ENCODE results near the gene PHLDA3.

PHLDA3 gene

DNA sequence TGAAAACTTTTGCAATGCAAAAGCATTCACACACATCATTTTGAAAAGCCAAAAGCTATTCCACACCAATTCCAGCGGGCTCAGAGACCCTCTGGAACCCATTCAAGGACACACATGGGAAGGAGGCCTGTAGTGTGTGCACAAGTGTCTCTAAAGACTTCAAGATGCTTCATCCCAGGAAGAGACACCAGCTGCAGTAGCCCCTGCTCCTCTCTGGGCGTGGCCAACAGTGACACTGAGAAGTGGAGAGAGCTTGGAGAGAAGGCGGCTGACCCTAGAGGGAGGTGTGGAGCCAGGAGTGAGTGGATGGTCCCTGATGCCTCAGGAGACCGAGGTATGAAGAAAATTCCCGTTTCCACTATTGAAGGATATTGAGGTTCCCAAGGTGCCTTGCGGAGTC is 32.6 kb downstream of the PHLDA3 start:
- no peak for DNase-seq (ENCODE audit: low read depth in 2 of 3, low spot score in 1 of 3)

DNA sequence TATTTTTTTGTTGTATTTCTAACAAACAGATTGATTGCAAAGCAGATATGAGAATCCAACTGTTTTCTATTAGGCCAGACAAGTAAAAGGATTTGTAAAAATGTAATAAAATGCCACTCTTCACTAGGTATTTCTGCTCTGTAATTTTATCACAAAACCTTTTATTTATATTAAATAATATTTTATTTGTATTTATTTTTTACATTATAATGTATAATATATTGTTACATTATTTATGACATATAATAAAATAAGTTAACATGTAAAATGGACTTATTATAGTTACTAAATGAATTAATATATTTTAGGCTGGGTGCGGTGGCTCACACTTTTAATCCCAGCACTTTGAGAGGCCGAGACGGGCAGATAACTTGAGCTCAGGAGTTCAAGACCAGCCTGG is 34.7 kb downstream of the PHLDA3 start:
- no peak for DNase-seq (ENCODE audit: low read depth in 2 of 3, low spot score in 1 of 3)

DNA sequence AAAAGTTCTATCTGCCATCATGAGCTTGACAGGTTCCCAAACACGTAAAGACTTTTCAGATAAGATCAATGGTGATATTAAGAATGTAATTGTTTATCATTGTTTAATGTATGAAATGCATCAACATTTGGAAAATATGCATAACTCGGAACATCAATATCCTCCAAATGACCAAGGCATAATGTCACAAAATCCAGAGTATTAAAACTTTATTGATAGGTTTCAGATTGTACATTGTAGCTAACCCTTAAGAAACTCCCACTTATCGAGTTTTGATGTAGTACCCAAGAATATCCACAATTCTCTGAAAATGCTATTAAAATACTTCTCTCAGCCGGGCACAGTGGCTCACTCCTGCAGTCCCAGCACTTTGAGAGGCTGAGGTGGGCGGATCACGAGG is 35.4 kb downstream of the PHLDA3 start:
- no peak for DNase-seq (ENCODE audit: low read depth in 2 of 3, low spot score in 1 of 3)

DNA sequence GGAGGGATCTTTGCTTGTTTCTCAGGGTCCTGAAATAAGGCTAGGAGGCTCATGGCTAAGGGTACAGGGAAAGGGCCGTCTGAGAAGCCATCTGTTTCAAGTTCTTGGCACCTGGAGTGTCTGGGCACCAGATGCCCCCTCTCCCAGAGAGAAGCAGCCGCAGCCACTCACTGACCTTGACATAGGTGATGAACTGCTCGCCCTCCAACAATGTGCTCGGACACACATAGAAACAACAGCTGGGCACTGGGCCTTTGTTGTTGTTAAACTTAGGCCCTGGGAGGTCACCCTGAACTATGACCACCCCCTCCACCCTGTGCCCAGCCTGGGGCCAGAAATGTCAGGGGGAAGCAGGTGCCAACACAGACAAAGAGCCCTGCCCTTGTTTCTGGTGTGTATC is 38.2 kb downstream of the PHLDA3 start:
- no peak for DNase-seq (ENCODE audit: low read depth in 2 of 3, low spot score in 1 of 3)

DNA sequence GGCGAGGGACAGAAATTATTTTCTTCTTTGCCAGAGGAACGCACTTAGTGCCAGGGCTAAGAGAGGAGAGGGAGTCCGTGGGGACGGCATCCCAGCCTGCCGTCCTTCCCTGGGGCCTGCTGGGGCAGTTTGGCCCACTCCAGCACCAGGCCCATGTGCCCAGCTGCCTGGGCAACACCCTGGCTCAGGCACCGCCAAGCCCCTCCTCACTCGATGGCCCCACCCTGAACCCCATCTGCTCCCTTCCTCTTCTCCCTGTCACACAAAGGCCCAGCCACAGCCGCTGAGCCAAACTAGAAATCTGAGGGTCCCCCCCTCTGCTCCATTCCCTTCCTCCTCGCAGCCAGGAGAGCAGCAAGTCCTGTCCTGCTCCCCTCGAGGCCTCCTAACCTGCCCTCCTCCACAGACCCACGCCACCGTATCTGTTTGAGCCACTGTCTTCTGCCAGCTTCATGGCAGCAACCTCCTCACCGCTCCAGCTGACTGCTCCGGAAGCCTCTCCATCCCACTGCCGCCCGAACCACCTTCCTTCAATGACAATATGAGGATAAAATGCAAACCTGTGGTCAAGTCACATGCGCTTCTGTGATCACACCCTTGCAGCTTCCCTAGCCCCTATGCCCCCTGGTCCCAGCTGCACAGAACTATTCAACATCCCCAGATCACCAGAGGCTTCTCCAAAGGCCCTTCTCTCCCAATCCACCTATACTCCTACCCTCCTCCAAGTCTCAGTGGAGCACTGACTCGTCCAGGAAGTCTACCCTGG is 39.1 kb downstream of the PHLDA3 start:
- DNase-seq (ENCODE audit: low read depth in 2 of 3, low spot score in 1 of 3) = no peak

DNA sequence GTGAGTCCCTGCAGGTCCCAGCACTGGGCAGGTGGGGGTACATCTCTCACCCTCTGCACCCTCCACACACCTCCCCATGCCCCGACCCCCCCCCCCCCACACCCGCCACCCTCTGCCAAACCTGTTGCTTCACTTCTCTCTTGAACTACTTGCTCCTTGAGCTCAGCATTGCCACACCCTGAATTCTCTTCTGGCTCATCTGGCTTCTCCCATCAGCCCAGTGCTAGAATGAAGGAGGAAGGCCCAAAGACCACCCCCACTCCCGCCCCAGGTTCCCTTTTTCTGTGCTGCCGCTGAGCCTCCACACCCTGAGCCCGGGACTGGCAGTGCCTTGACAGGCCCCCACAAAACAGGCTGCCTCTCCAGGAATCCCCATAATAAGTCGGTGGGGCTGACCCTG is 41.0 kb downstream of the PHLDA3 start:
- no peak for DNase-seq (ENCODE audit: low read depth in 2 of 3, low spot score in 1 of 3)

DNA sequence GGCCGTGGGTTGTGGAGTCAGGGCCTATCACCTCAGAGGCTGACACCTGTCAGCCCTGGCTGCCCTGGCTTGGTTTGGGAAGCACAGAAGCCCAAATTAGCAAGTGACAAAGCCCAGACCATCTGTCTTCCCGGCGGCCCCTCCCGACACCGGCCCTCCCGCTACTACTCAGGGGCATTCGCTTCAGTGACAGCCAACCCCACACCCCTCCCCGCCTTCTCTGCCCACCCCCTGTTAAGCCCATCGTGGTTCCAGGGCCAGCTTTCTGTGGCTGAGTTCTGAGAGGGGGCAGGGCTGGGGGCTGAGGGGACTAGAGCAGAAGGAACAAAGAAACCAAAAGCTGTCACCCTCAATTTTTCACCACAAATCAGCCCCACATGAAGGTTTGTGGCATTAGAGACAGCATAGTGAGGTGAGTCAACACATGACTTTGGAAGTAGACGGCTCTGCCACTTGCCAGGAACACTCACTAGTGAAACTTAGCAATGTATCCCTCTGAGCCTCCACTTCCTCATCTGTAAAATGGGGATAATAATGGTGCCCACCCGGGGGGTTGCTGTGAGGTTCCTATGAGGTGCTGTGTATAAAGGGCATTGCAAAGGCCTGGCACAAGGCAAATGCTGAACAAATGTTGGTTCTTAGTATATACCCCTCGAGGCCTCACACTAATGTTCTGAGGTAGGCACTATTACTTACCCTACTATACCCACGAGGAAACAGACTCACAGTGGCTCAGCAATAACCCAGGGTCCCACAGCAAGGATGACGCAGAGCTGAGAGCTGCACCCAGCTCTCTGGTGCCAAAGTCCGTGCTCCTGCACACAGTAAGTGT is 42.3 kb downstream of the PHLDA3 start:
- no peak for DNase-seq (ENCODE audit: low read depth in 2 of 3, low spot score in 1 of 3)

DNA sequence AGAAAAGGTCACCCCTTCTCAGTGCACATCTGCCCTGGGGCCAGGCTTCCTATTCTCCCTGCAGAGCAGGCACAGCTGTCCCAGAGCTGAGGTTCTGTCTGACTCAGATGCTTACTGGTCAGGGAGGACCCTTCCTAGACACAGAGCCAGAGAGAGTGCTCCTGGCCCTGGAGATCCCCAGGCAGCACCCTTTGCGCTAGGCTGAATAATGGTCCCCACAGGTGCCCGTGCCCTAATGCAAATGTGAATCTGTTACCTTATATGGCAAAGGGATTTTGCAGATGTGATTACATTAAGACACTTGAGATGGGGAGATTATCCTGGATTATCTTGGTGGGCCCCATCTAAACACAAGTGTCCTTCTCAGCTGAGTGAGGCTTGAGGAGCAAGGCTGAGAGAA is 44.8 kb downstream of the PHLDA3 start:
- no peak for DNase-seq (ENCODE audit: low read depth in 2 of 3, low spot score in 1 of 3)

DNA sequence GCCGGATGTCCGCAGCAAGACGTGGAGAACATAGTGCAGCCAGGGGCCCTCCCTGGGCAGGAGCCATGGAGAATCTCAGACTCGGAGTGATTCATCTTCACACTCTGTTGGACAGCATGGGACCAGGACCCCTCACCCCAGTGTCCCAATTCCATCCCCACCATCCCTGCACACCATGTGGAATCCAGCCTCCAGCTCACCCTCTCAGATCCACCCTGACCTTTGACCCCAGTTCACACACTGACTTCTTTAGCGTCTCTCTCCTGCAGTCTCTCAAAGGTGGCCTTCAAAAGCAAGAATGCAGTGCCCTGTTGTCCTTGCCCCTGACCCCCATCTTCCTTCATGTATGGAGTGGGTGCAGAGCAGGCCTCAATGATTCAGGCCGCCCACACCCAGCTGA is 45.3 kb downstream of the PHLDA3 start:
- DNase-seq (ENCODE audit: low read depth in 2 of 3, low spot score in 1 of 3) = no peak

DNA sequence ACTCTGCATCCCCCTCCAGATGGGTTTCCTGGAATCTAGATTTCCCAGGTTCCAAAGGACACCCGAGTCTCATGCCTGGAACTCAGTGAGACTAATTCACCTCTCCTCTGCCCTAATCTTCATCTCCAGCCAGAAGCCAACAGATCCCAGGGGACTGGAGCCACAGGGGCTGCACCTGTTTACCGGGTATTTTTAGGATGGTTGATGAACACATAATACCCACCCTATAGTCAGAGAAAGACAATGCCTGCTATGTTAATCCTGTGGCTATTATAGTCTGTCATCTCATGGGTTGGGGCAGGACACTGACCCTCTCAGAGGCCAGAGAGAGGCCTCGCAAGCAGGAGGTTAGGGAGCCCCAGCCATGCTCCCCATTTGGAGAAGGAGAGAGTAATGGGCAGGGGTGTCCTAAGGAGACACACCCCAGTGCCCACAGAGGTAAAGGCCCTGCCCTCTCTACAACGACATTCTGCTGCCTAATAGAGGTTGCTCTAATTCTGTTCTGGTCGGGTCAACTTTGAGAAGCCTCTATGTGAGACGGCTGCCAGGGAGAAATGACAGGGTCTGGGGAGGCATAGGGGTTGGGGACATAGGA is 46.5 kb downstream of the PHLDA3 start:
- no peak for DNase-seq (ENCODE audit: low read depth in 2 of 3, low spot score in 1 of 3)

DNA sequence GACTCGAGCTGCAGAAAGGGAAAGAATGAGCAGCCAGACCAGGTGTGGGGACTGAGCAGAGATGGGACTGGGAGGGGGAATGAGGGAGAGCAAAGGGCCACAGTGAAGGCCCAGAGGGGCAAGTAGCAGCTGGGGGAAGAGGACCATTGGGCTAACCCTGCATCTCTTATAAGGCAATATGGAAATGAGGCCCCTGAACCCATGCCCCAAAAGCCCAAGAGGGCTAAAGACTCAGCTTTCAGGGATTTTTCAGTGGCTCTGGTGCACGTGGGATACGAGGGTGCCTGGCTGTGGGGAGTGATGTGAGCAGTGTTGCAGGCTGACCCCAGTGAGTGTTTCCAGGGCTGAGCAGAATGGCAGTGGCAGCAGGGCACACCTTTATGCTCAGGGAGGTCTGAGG is 47.0 kb downstream of the PHLDA3 start:
- DNase-seq (ENCODE audit: low read depth in 2 of 3, low spot score in 1 of 3) = no peak

DNA sequence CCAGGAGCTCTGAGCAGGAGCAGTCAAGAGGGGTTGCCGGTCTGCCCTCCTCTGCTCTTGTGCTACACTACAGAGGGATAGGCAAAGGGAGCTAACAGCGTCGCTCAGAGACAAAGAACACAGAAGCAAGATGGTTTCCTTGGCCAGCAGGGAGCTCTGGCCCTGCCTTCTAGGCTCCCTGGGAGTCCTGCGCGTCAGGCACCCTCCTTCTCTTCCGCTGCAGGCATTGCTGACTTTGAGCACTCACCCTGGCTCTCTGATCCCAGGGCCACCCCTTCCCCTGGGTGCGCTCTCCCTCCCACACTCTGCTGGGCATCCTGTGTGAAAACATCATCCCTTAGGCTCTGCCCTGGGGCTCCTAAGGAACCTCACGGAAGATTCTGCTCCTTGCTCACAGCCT is 47.9 kb downstream of the PHLDA3 start:
- DNase-seq (ENCODE audit: low read depth in 2 of 3, low spot score in 1 of 3) = no peak

DNA sequence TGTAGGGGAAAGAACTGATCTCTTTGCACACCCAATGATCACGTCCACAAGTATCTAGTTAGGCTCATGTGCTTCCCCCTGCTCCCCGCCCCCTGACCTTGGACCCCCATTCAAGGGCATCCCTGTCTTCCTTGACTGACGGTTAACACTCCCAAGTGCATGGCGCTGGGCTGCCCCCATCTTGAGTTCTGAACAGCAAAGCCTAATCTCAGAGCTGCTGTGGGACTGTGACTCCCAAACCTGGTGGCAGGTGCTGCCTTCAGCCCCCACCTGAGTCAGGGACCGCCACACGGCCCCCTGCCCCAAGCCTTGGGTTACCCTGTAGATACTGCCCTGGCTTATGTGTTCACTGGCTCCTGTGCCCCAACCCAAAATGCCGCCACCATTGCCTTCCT is 48.4 kb downstream of the PHLDA3 start:
- no peak for DNase-seq (ENCODE audit: low read depth in 2 of 3, low spot score in 1 of 3)

DNA sequence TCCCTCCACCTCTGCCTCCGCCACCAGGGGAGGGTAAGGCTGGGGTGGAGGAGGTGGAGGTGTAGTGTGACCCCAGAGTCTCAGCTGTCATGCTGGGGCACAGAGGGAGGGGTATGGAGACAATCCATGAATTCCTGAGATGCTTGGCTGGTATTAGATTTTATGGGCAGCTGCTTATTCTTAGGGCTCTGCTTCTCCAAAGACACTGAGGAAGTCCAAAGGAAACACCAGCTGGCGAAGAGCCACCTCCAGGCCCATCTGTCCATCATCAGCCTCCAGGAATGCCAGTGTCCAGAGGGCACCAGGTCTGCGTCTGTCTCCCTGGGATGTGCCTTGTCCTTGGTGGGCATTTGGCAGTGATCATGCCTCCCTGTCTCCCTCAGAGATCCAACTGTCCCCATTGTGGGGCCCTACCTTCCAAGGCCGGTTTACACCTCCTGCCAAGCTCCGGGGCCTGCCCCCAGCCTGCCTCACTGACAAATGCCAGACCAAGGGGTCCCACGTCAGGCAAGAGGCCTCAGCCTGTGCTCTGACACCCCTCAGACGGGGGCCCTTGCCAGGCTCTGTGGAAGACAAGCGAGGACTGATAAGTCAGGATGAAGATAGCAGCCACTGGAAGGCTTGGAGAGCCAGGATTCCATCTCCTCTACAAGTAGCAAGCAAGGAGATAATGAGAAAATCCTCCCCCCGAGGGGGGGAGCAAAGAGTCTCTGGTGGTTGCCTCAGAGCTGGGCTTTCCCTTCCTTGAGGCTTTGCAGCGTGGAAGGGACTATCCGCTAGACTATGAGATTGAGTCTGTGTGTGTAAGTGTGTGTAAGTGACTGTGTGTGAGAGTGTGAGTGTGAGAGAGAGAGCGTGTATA is 49.0 kb downstream of the PHLDA3 start:
- DNase-seq (ENCODE audit: low read depth in 2 of 3, low spot score in 1 of 3) = no peak

DNA sequence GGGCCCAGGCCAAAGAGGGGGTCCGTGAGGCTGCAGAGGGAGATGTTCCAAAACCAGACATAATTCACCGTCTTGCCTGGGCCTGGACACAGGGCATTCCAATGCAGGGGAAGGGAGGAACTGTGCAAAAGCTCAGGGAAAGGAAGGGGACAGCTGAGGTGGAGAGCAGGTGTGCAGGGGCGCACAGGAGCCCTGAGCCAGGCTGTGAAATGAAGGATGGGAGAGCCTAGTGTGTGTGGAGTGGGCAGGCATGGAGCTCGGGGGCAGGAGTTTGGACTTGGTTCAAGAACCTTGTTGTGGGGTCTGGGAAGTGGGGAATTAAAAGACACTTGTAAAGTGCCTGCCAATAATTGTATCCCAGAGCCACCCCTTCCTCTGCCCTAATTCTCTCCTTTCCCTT is 49.7 kb downstream of the PHLDA3 start:
- DNase-seq (ENCODE audit: low read depth in 2 of 3, low spot score in 1 of 3) = no peak

DNA sequence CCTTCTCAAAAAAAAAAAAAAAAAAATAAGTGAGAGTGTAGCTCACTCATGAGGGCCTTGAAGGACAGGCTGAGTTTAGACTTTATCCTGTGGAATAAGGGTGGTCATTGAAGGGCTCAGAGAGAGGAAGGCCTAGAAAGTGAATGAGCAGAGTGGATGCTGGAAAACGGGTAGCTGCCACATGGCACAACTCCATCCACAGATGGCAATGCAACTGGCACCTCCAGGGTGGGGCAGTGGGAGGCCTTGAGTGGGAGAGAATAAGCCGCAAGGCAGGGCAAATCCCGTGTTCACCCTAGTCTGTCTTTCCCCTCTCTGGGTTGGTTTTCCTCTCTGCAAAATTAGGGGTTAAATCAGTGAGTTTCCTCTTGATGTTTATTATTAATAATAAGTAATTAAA is 50.5 kb downstream of the PHLDA3 start:
- DNase-seq (ENCODE audit: low read depth in 2 of 3, low spot score in 1 of 3) = no peak
